Right lobe of liver (tissue), 4 donors: ENCODE data around the gene HES3.

Source experiments
- POLR2A ChIP-seq: fragments of 450-650 bp; IDR thresholded peaks from one replicate; pipeline ENCODE4 v1.6.1; 2017; ENCODE audit warnings: antibody characterized with exemption, mild to moderate bottlenecking
- TF ChIP-seq, protein P1 (sequence below), 4 donors: fragments of 200-600 bp in 3 of 4; fragments of 450-650 bp in 1 of 4; IDR thresholded peaks; one replicate each; pipeline versions ENCODE4 v1.5.1 to v1.8.0; 2016 to 2022; ENCODE audit warnings: antibody characterized with exemption in 4 of 4, mild to moderate bottlenecking in 2 of 4
- donor health status: DM: no; HTN: no; CAD: no.
- donor health status: DM: no; HTN: no; CAD: no.
- donor health status: DM: no; HTN: yes; CAD: no.

DNA sequence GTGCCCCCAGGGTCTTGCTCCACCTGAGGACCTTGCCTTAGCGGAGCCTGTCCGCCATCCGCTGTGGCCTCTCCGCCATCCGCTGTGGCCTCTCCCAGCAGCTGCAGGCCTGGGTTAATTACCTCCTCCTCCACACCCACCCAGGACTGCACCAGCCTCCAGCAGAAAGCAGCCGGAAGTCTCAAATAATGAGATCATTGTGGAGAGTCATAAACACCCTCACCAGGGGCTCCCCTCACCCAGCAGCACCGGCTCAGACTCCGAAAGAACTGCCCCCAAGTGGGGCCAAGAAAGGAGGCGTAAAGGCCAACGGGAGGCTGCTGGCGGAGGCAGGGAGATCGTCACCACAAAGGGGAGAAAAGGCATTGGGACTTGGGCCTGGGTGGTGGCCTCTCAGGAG lies 27.6 kb downstream of the HES3 start:
- no peak for TF ChIP-seq POLR2A
- TF ChIP-seq, protein P1, sequence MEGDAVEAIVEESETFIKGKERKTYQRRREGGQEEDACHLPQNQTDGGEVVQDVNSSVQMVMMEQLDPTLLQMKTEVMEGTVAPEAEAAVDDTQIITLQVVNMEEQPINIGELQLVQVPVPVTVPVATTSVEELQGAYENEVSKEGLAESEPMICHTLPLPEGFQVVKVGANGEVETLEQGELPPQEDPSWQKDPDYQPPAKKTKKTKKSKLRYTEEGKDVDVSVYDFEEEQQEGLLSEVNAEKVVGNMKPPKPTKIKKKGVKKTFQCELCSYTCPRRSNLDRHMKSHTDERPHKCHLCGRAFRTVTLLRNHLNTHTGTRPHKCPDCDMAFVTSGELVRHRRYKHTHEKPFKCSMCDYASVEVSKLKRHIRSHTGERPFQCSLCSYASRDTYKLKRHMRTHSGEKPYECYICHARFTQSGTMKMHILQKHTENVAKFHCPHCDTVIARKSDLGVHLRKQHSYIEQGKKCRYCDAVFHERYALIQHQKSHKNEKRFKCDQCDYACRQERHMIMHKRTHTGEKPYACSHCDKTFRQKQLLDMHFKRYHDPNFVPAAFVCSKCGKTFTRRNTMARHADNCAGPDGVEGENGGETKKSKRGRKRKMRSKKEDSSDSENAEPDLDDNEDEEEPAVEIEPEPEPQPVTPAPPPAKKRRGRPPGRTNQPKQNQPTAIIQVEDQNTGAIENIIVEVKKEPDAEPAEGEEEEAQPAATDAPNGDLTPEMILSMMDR (IDR thresholded peaks at IDR 0.05), result no peak
